ENCODE results near the gene MMP24.
"Not testable (repeated sequence)": the region's sequence is repeated elsewhere in the genome, so short reads cannot be mapped to it uniquely, and the experiment has no call there.

MMP24 gene

GRCh38 chr20:35314816-35315631 lies 88.5 kb downstream of the MMP24 start:
- DNase-seq: peak; percentile 53

- not testable (repeated sequence) for DNase-seq
Observed at GRCh38 chr20:35315632-35316020, 89.1 kb downstream of the MMP24 start.

GRCh38 chr20:35316086-35316485 lies 89.6 kb downstream of the MMP24 start:
- no peak for DNase-seq

- DNase-seq: no peak
Observed at GRCh38 chr20:35317416-35318210, 91.1 kb downstream of the MMP24 start.

- peak; percentile 86 for DNase-seq
Observed at GRCh38 chr20:35318502-35319157, 92.1 kb downstream of the MMP24 start.

GRCh38 chr20:35319192-35319870 lies 92.8 kb downstream of the MMP24 start:
- DNase-seq: peak; percentile 67

GRCh38 chr20:35319871-35320197 lies 93.3 kb downstream of the MMP24 start:
- DNase-seq: peak; percentile 88

GRCh38 chr20:35320396-35321126 lies 94.1 kb downstream of the MMP24 start:
- peak; percentile 89 for DNase-seq

- no peak for DNase-seq
Observed at GRCh38 chr20:35325401-35325800, 98.9 kb downstream of the MMP24 start.

- DNase-seq: no peak
Observed at GRCh38 chr20:35326021-35326739, 99.7 kb downstream of the MMP24 start.

Data from fibroblast of upper back skin (primary cell).